Esophagus muscularis mucosa (tissue), 3 donors: ENCODE results near the gene SMPD1.

ENCODE experiments used
- POLR2A ChIP-seq: fragments of 450-650 bp; IDR thresholded peaks from one replicate; pipeline ENCODE4 v1.6.1; 2017; ENCODE audit warnings: antibody characterized with exemption, moderate library complexity, mild to moderate bottlenecking, low read depth
- POLR2AphosphoS5 ChIP-seq, 2 donors: sonication (generic); formaldehyde crosslinking; IDR thresholded peaks; one replicate each; pipeline ENCODE4 v1.6.1; 2017; ENCODE audit warnings: antibody characterized with exemption in 2 of 2
- TF ChIP-seq, protein P1 (sequence below), 3 experiments: fragments of 200-600 bp in 2 of 3; fragments of 450-650 bp in 1 of 3; sonication (generic) in 2 of 3; IDR thresholded peaks; one replicate each; pipeline ENCODE4 v1.5.1; 2017 to 2019; ENCODE audit warnings: antibody characterized with exemption in 3 of 3, mild to moderate bottlenecking in 2 of 3, moderate library complexity in 1 of 3

DNA sequence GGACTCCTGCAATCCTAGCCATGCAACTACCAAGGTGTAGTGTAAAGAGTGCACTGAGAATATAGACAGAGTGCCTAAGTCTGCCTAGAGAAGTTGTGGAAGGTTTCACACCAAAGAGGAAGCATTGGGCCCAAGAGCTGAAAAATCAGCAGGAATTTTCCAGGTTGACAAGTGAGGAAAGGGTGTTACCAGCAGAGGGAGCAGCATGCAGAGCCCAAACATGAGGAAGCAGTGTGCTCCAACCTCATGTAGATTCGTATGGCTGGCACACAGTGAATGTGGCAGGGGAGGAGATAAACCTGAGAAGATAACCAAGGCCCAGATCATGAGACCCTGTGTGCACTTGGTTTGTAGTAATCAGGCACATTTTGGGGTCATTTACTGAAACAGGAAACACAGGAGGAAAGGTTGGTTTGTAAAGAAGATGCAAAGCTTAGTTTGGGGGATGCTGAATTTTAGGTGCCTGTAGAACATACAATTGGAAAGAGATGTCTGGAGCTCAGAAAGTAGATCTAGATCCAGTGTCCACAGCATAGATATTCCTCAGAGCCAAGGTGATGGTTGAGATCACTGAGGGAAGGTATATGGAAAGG, 48.8 kb downstream of the SMPD1 start:
- TF ChIP-seq POLR2A (no peak), POLR2AphosphoS5 (IDR thresholded peaks at IDR 0.05) (peak in 1 of 2 donors; percentile 20)
- TF ChIP-seq, protein P1, sequence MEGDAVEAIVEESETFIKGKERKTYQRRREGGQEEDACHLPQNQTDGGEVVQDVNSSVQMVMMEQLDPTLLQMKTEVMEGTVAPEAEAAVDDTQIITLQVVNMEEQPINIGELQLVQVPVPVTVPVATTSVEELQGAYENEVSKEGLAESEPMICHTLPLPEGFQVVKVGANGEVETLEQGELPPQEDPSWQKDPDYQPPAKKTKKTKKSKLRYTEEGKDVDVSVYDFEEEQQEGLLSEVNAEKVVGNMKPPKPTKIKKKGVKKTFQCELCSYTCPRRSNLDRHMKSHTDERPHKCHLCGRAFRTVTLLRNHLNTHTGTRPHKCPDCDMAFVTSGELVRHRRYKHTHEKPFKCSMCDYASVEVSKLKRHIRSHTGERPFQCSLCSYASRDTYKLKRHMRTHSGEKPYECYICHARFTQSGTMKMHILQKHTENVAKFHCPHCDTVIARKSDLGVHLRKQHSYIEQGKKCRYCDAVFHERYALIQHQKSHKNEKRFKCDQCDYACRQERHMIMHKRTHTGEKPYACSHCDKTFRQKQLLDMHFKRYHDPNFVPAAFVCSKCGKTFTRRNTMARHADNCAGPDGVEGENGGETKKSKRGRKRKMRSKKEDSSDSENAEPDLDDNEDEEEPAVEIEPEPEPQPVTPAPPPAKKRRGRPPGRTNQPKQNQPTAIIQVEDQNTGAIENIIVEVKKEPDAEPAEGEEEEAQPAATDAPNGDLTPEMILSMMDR (IDR thresholded peaks at IDR 0.05) = peak; percentile 44 to 64 (median 56)
